HG03432 (cell line): Measurements from ENCODE around the gene ZDHHC19.
A peak's percentile ranks its signal among the peaks of the same experiment; 100 is the strongest.
"Not testable (repeated sequence)": the region's sequence is repeated elsewhere in the genome, so short reads cannot be mapped to it uniquely, and the experiment has no call there.

Experiments
- ATAC-seq: cut with Tn5 transposase; IDR thresholded peaks from one replicate; pipeline ENCODE4 v1.9.1; 2021; ENCODE audit warnings: mild to moderate bottlenecking, moderate library complexity; ENCODE audit not compliant: unreplicated experiment

The ZDHHC19 gene

GRCh38 chr3:196179380-196180308, 31.6 kb downstream of the ZDHHC19 start:
- ATAC-seq: peak; percentile 74

- no peak for ATAC-seq
Measured at GRCh38 chr3:196178993-196179379, 32.2 kb downstream of the ZDHHC19 start.

- no peak for ATAC-seq
Measured at GRCh38 chr3:196177967-196178366, 33.2 kb downstream of the ZDHHC19 start.

- no peak for ATAC-seq
Measured at GRCh38 chr3:196177567-196177966, 33.6 kb downstream of the ZDHHC19 start.

- ATAC-seq: no peak
Measured at GRCh38 chr3:196175722-196176121, 35.5 kb downstream of the ZDHHC19 start.

- ATAC-seq: no peak
Measured at GRCh38 chr3:196175116-196175625, 36.0 kb downstream of the ZDHHC19 start.

- no peak for ATAC-seq
Measured at GRCh38 chr3:196174652-196175051, 36.5 kb downstream of the ZDHHC19 start.

- ATAC-seq: not testable (repeated sequence)
Measured at GRCh38 chr3:196170296-196170695, 40.9 kb downstream of the ZDHHC19 start.

GRCh38 chr3:196169836-196170240, 41.4 kb downstream of the ZDHHC19 start:
- no peak for ATAC-seq

GRCh38 chr3:196168808-196169391, 42.3 kb downstream of the ZDHHC19 start:
- ATAC-seq: no peak

GRCh38 chr3:196166741-196167140, 44.5 kb downstream of the ZDHHC19 start:
- ATAC-seq: no peak

GRCh38 chr3:196165850-196166249, 45.4 kb downstream of the ZDHHC19 start:
- no peak for ATAC-seq

GRCh38 chr3:196165006-196165575, 46.1 kb downstream of the ZDHHC19 start:
- ATAC-seq: not testable (repeated sequence)

- ATAC-seq: no peak
Measured at GRCh38 chr3:196164576-196164975, 46.6 kb downstream of the ZDHHC19 start.

GRCh38 chr3:196163666-196164493, 47.3 kb downstream of the ZDHHC19 start:
- ATAC-seq: no peak

GRCh38 chr3:196163212-196163611, 48.0 kb downstream of the ZDHHC19 start:
- ATAC-seq: no peak

GRCh38 chr3:196162679-196163078, 48.5 kb downstream of the ZDHHC19 start:
- ATAC-seq: no peak

GRCh38 chr3:196159952-196160804, 51.0 kb downstream of the ZDHHC19 start:
- ATAC-seq: peak; percentile 98

- ATAC-seq: no peak
Measured at GRCh38 chr3:196159526-196159925, 51.7 kb downstream of the ZDHHC19 start.

GRCh38 chr3:196156160-196156559, 55.0 kb downstream of the ZDHHC19 start:
- ATAC-seq: no peak
